HEK293 (cell line): Measurements from ENCODE around the gene ITPR3.

Experiments used
- CTCF ChIA-PET: fragments of 350-600 bp; formaldehyde crosslinking; extraction: SDS; loops from one replicate; lab custom pipeline; 2021; ENCODE audit warnings: antibody characterized with exemption; lab: Yijun Ruan, JAX
- POLR2A ChIA-PET: fragments of 300-600 bp; formaldehyde crosslinking; extraction: SDS; loops from one replicate; lab custom pipeline; 2020; ENCODE audit warnings: antibody characterized with exemption, inconsistent platforms; lab: Yijun Ruan, JAX
- H3K27ac ChIP-seq: fragments of 200-500 bp; sonication (Bioruptor generic); 2 replicates; pipeline ENCODE4 v1.5.1; 2014; ENCODE audit warnings: low read depth, low read length, control low read depth, inconsistent platforms; ENCODE audit errors: extremely low read depth
- H3K36me3 ChIP-seq, 2 experiments: fragments of 200-500 bp in 1 of 2; sonication (Bioruptor generic) in 1 of 2; 1 replicate in 1 of 2; 2 replicates in 1 of 2; pipeline ENCODE4 v1.5.1; 2014 to 2017; ENCODE audit warnings: inconsistent platforms in 2 of 2, low read length in 2 of 2; ENCODE audit not compliant: control insufficient read depth in 2 of 2, insufficient read depth in 1 of 2
- H3K4me1 ChIP-seq: fragments of 200-500 bp; sonication (Bioruptor generic); 2 replicates; pipeline ENCODE4 v1.5.1; 2014; ENCODE audit warnings: mild to moderate bottlenecking, low read length, inconsistent platforms; ENCODE audit not compliant: control insufficient read depth, insufficient read depth
- H3K4me3 ChIP-seq: 2 replicates; pipeline ENCODE4 v1.5.1; 2011; ENCODE audit warnings: low read depth, mild to moderate bottlenecking, control low read depth, low read length, moderate library complexity
- H3K9me3 ChIP-seq: fragments of 200-500 bp; sonication (Bioruptor generic); 2 replicates; pipeline ENCODE4 v1.5.1; 2014; ENCODE audit warnings: low read depth, low read length, inconsistent platforms; ENCODE audit not compliant: control insufficient read depth, insufficient read depth
- GLIS2 ChIP-seq: fragments of 450-650 bp; formaldehyde crosslinking; IDR thresholded peaks from 2 replicates; pipeline ENCODE4 v1.5.1; 2016; ENCODE audit warnings: missing biosample characterization, missing genetic modification characterization
- PRDM1 ChIP-seq: fragments of 450-650 bp; formaldehyde crosslinking; IDR thresholded peaks from 2 replicates; pipeline ENCODE4; 2016; ENCODE audit warnings: missing biosample characterization, missing genetic modification characterization
- ZNF133 ChIP-seq: fragments of 450-650 bp; formaldehyde crosslinking; IDR thresholded peaks from 2 replicates; pipeline ENCODE4 v1.5.1; 2016; ENCODE audit warnings: missing biosample characterization, missing genetic modification characterization
- ZNF140 ChIP-seq: fragments of 450-650 bp; formaldehyde crosslinking; IDR thresholded peaks from 2 replicates; pipeline ENCODE4 v1.5.1; 2016; ENCODE audit warnings: missing biosample characterization, missing genetic modification characterization
- ZNF146 ChIP-seq: fragments of 450-650 bp; formaldehyde crosslinking; IDR thresholded peaks from 2 replicates; pipeline ENCODE4 v1.5.1; 2016; ENCODE audit warnings: missing biosample characterization, missing genetic modification characterization
- ZNF148 ChIP-seq: fragments of 450-650 bp; formaldehyde crosslinking; IDR thresholded peaks from 2 replicates; pipeline ENCODE4 v1.5.0; 2017; ENCODE audit warnings: missing biosample characterization, missing genetic modification characterization, borderline replicate concordance
- ZNF157 ChIP-seq: fragments of 450-650 bp; formaldehyde crosslinking; IDR thresholded peaks from 2 replicates; pipeline ENCODE4 v1.5.1; 2016; ENCODE audit warnings: missing biosample characterization, missing genetic modification characterization
- ZNF274 ChIP-seq, 2 experiments: fragments of 200-500 bp in 1 of 2; fragments of 450-650 bp in 1 of 2; sonication (Bioruptor generic) in 1 of 2; formaldehyde crosslinking in 1 of 2; IDR thresholded peaks; 2 replicates each; pipeline versions ENCODE4 v1.5.1 to v1.6.1; 2014 to 2016; ENCODE audit warnings: borderline replicate concordance in 1 of 2, inconsistent platforms in 1 of 2, low read length in 1 of 2, missing biosample characterization in 1 of 2, missing genetic modification characterization in 1 of 2
- ZNF280D ChIP-seq: fragments of 450-650 bp; formaldehyde crosslinking; IDR thresholded peaks from 2 replicates; pipeline ENCODE4 v1.5.1; 2016; ENCODE audit warnings: missing biosample characterization, missing genetic modification characterization
- ZNF404 ChIP-seq: fragments of 450-650 bp; formaldehyde crosslinking; IDR thresholded peaks from 2 replicates; pipeline ENCODE4 v1.5.1; 2017; ENCODE audit warnings: missing biosample characterization, missing genetic modification characterization
- ZNF501 ChIP-seq: fragments of 450-650 bp; formaldehyde crosslinking; IDR thresholded peaks from 2 replicates; pipeline ENCODE4 v1.5.1; 2016; ENCODE audit warnings: missing biosample characterization, missing genetic modification characterization
- ZNF692 ChIP-seq: fragments of 450-650 bp; formaldehyde crosslinking; IDR thresholded peaks from 2 replicates; pipeline ENCODE4 v1.5.1; 2016; ENCODE audit warnings: missing biosample characterization, missing genetic modification characterization
- ZNF701 ChIP-seq: fragments of 450-650 bp; formaldehyde crosslinking; IDR thresholded peaks from 2 replicates; pipeline ENCODE4 v1.5.1; 2016; ENCODE audit warnings: missing biosample characterization, missing genetic modification characterization
- ZNF76 ChIP-seq: fragments of 450-650 bp; formaldehyde crosslinking; IDR thresholded peaks from 2 replicates; pipeline ENCODE4; 2016; ENCODE audit warnings: low read depth, missing biosample characterization, missing genetic modification characterization, borderline replicate concordance
- ZNF777 ChIP-seq: fragments of 450-650 bp; formaldehyde crosslinking; IDR thresholded peaks from 2 replicates; pipeline ENCODE4 v1.5.1; 2017; ENCODE audit warnings: missing biosample characterization, missing genetic modification characterization, borderline replicate concordance
- TF ChIP-seq, protein P1 (sequence below): fragments of 450-650 bp; formaldehyde crosslinking; conservative IDR thresholded peaks from 2 replicates; pipeline ENCODE4 v1.5.1; 2016; ENCODE audit warnings: low read depth, missing biosample characterization, missing genetic modification characterization

ITPR3 gene

DNA sequence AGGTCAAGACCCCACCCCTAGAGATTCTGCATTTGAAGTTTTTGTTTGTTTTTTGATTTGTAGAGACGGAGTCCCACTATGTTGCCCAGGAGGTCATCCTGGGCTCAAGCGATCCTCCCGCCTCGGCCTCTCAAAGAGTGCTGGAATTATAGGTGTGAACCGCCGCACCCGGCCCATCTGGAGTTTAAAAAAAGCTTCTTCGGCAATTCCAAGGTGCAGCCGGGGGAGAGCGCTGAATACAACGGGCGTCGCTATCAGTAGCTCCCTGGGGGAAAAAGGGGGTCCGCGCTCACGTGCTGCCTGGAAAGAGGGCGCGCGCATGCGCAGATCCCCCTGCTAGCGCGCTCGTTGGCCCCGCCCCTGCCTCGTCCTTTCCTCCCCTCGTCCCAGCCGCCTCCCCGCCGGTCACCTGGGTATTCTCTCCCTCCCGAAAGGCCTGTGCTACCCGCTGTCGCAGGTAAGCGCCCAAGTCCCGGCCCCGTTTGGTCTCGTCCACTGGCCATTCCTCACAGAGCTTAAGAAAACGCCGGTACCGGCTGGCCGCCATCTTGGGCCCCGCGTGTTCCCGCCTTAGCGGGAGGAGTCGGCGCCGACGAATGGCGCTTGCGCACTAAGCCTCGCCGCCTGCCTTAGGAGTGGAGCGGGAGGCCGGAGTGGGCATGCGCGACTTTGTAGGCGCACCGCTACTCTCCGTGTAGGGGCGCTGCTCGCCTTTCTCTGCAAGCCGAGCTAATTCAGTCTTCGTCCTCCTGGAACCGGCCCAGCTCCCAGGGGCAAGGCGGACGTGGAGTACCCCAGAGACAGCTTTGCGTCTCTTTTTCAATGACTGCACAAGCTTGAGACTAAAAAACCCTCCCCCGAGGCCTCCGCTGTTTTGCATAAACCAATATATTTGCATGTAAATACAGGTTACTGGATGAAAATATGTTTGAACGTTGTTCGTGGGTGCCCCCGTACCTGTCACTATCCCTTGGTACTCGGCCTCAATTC lies 90.3 kb downstream of the ITPR3 start, which contains the start of gene UQCC2 (continued):
- TF ChIP-seq ZNF692 (peak; percentile 88), ZNF140 (tag by site-specific recombination) (no peak), ZNF148 (no peak), ZNF280D (tag by site-specific recombination) (no peak), ZNF404 (tag by site-specific recombination) (no peak), ZNF777 (tag by site-specific recombination) (no peak), ZNF274 (IDR thresholded peaks at IDR 0.05; ENCODE audit: low read length) (no peak), ZNF274 (tag by site-specific recombination; IDR thresholded peaks at IDR 0.05; ENCODE audit: borderline replicate concordance) (no peak), ZNF76 (tag by site-specific recombination) (peak; percentile 73), GLIS2 (peak; percentile 65), PRDM1 (no peak), ZNF157 (no peak), ZNF501 (peak; percentile 70; the same call in 1 of the 2 replicates), ZNF701 (tag by site-specific recombination) (no peak)
- TF ChIP-seq, protein P1, sequence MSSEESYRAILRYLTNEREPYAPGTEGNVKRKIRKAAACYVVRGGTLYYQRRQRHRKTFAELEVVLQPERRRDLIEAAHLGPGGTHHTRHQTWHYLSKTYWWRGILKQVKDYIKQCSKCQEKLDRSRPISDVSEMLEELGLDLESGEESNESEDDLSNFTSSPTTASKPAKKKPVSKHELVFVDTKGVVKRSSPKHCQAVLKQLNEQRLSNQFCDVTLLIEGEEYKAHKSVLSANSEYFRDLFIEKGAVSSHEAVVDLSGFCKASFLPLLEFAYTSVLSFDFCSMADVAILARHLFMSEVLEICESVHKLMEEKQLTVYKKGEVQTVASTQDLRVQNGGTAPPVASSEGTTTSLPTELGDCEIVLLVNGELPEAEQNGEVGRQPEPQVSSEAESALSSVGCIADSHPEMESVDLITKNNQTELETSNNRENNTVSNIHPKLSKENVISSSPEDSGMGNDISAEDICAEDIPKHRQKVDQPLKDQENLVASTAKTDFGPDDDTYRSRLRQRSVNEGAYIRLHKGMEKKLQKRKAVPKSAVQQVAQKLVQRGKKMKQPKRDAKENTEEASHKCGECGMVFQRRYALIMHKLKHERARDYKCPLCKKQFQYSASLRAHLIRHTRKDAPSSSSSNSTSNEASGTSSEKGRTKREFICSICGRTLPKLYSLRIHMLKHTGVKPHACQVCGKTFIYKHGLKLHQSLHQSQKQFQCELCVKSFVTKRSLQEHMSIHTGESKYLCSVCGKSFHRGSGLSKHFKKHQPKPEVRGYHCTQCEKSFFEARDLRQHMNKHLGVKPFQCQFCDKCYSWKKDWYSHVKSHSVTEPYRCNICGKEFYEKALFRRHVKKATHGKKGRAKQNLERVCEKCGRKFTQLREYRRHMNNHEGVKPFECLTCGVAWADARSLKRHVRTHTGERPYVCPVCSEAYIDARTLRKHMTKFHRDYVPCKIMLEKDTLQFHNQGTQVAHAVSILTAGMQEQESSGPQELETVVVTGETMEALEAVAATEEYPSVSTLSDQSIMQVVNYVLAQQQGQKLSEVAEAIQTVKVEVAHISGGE: no peak

GRCh38 chr6:33712914-33713313 lies 91.8 kb downstream of the ITPR3 start:
- TF ChIP-seq ZNF133 (tag by site-specific recombination) (no peak), ZNF146 (tag by site-specific recombination) (peak; percentile 67; the same call in 1 of the 2 replicates)
- H3K4me1 ChIP-seq: peaks cover 7% of the 10 kb centered on the region; the same call in 1 of the 2 replicates
- peaks cover 11 to 28% of the 10 kb centered on the region in 2 experiments for H3K36me3 ChIP-seq
- no peaks in the 10 kb centered on the region for H3K9me3 ChIP-seq
- H3K27ac ChIP-seq: no peak overlapping the region
- H3K4me3 ChIP-seq: no peak overlapping the region
- ChIA-PET POLR2A (no interaction called here), CTCF (interaction anchor here (0.6 to 4.0 kb wide), 6 partner anchors 12 to 123 kb away, joined by 3 to 33 read pairs (median 8); no protein-coding TSS in a partner anchor)
